ENCODE data around the gene SPDYE1. TPM values are rescaled to one million over a fixed set of nuclear protein-coding genes. Genes with fewer than 3 reads are reported as not detected.

Gene SPDYE1
- total RNA-seq, 1 experiment from 2014 or later = not detected

DNA sequence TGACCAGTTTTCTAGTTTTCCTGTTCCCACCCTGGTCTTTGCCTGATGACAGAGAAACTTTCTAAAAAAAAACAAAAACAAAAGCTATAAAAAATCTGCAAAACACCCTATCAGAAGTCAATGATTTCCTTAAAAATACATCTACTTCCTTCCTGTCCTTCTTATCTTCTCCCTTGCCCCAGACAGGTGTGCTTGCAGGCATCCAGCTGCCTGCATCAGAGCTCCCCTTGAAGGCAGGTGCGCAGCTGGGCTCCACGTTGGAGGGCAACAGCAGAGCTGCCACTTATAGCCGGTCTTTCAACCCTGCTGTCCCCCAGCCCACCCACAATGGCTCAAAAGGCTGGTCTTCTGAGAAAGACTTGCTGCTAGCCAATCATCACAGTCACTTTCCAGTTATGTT, 41.7 kb upstream of the SPDYE1 start:
- POLR2A ChIA-PET = no interaction called here
- CTCF ChIA-PET = no interaction called here
- Mint-ChIP-seq H3K4me3 (no peak overlapping the region), H3K4me1 (peaks cover 9% of the 10 kb centered on the region), H3K27me3 (ENCODE audit: low read depth) (no peaks in the 10 kb centered on the region; the same call in 1 of the 2 replicates), H3K9me3 (peaks cover 17% of the 10 kb centered on the region), H3K36me3 (peaks cover 7% of the 10 kb centered on the region), H3K27ac (no peak overlapping the region)
- no peak for TF ChIP-seq ZNF416 (CRISPR knock-in tag; IDR thresholded peaks at IDR 0.05)
- TF ChIP-seq, protein P1, sequence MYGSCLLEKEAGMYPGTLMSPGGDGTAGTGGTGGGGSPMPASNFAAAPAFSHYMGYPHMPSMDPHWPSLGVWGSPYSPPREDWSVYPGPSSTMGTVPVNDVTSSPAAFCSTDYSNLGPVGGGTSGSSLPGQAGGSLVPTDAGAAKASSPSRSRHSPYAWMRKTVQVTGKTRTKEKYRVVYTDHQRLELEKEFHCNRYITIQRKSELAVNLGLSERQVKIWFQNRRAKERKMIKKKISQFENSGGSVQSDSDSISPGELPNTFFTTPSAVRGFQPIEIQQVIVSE (CRISPR knock-in tag; IDR thresholded peaks at IDR 0.05; ENCODE audit: borderline replicate concordance) = no peak
- no peak for TF ChIP-seq MXD4 (CRISPR knock-in tag; IDR thresholded peaks at IDR 0.05; ENCODE audit: borderline replicate concordance)
- TF ChIP-seq, protein P2, sequence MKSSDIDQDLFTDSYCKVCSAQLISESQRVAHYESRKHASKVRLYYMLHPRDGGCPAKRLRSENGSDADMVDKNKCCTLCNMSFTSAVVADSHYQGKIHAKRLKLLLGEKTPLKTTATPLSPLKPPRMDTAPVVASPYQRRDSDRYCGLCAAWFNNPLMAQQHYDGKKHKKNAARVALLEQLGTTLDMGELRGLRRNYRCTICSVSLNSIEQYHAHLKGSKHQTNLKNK (CRISPR knock-in tag; IDR thresholded peaks at IDR 0.05) = no peak
- TF ChIP-seq, protein P3, sequence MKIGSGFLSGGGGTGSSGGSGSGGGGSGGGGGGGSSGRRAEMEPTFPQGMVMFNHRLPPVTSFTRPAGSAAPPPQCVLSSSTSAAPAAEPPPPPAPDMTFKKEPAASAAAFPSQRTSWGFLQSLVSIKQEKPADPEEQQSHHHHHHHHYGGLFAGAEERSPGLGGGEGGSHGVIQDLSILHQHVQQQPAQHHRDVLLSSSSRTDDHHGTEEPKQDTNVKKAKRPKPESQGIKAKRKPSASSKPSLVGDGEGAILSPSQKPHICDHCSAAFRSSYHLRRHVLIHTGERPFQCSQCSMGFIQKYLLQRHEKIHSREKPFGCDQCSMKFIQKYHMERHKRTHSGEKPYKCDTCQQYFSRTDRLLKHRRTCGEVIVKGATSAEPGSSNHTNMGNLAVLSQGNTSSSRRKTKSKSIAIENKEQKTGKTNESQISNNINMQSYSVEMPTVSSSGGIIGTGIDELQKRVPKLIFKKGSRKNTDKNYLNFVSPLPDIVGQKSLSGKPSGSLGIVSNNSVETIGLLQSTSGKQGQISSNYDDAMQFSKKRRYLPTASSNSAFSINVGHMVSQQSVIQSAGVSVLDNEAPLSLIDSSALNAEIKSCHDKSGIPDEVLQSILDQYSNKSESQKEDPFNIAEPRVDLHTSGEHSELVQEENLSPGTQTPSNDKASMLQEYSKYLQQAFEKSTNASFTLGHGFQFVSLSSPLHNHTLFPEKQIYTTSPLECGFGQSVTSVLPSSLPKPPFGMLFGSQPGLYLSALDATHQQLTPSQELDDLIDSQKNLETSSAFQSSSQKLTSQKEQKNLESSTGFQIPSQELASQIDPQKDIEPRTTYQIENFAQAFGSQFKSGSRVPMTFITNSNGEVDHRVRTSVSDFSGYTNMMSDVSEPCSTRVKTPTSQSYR (CRISPR knock-in tag; IDR thresholded peaks at IDR 0.05) = no peak
- TF ChIP-seq FOXJ3 (CRISPR knock-in tag; IDR thresholded peaks at IDR 0.05; ENCODE audit: borderline replicate concordance) = no peak
- no peak for TF ChIP-seq ZNF138 (CRISPR knock-in tag; conservative IDR thresholded peaks at IDR 0.05)
- no peak for TF ChIP-seq GTF2I (CRISPR knock-in tag; conservative IDR thresholded peaks at IDR 0.05)
- TF ChIP-seq GABPB1 (CRISPR knock-in tag; IDR thresholded peaks at IDR 0.05) = no peak
- TF ChIP-seq, protein P4, sequence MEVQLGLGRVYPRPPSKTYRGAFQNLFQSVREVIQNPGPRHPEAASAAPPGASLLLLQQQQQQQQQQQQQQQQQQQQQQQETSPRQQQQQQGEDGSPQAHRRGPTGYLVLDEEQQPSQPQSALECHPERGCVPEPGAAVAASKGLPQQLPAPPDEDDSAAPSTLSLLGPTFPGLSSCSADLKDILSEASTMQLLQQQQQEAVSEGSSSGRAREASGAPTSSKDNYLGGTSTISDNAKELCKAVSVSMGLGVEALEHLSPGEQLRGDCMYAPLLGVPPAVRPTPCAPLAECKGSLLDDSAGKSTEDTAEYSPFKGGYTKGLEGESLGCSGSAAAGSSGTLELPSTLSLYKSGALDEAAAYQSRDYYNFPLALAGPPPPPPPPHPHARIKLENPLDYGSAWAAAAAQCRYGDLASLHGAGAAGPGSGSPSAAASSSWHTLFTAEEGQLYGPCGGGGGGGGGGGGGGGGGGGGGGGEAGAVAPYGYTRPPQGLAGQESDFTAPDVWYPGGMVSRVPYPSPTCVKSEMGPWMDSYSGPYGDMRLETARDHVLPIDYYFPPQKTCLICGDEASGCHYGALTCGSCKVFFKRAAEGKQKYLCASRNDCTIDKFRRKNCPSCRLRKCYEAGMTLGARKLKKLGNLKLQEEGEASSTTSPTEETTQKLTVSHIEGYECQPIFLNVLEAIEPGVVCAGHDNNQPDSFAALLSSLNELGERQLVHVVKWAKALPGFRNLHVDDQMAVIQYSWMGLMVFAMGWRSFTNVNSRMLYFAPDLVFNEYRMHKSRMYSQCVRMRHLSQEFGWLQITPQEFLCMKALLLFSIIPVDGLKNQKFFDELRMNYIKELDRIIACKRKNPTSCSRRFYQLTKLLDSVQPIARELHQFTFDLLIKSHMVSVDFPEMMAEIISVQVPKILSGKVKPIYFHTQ (CRISPR knock-in tag; IDR thresholded peaks at IDR 0.05) = no peak
- no peak for TF ChIP-seq ZNF263 (CRISPR knock-in tag; IDR thresholded peaks at IDR 0.05; ENCODE audit: low read depth)
- no peak for TF ChIP-seq CBFB (CRISPR knock-in tag; IDR thresholded peaks at IDR 0.05; ENCODE audit: low read depth)
- TF ChIP-seq, protein P5, sequence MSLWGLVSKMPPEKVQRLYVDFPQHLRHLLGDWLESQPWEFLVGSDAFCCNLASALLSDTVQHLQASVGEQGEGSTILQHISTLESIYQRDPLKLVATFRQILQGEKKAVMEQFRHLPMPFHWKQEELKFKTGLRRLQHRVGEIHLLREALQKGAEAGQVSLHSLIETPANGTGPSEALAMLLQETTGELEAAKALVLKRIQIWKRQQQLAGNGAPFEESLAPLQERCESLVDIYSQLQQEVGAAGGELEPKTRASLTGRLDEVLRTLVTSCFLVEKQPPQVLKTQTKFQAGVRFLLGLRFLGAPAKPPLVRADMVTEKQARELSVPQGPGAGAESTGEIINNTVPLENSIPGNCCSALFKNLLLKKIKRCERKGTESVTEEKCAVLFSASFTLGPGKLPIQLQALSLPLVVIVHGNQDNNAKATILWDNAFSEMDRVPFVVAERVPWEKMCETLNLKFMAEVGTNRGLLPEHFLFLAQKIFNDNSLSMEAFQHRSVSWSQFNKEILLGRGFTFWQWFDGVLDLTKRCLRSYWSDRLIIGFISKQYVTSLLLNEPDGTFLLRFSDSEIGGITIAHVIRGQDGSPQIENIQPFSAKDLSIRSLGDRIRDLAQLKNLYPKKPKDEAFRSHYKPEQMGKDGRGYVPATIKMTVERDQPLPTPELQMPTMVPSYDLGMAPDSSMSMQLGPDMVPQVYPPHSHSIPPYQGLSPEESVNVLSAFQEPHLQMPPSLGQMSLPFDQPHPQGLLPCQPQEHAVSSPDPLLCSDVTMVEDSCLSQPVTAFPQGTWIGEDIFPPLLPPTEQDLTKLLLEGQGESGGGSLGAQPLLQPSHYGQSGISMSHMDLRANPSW (CRISPR knock-in tag; conservative IDR thresholded peaks at IDR 0.05; ENCODE audit: low read depth) = no peak
- no peak for TF ChIP-seq GRHL2 (CRISPR knock-in tag; IDR thresholded peaks at IDR 0.05; ENCODE audit: insufficient replicate concordance, severe bottlenecking)
- ATAC-seq (no peak), DNase-seq (ENCODE audit: low spot score) (no peak)

DNA sequence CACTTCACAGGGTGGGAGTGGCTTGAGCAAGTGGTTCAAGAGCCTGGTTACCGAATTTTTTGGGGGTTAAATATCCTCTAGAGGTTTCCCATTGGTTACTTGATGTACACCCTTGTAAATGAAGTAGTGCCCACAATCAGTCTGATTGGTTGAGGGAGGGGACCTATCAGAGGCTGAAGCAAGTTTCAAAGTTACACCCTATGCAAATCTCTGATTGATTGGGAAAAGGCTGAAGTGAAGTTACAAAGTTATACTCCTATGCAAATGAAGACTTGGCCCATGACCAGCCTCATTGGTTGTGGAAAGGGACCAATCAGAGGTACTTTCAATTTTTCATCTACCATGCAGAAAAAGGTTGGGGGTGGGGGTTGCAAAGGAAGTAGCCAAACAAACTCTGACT, 36.8 kb upstream of the SPDYE1 start:
- ChIA-PET CTCF (no interaction called here), POLR2A (no interaction called here)
- peaks cover 7% of the 10 kb centered on the region for H3K36me3 Mint-ChIP-seq
- no peak overlapping the region for H3K4me3 Mint-ChIP-seq
- ATAC-seq (no peak), DNase-seq (ENCODE audit: low spot score) (no peak)
- peaks cover 17% of the 10 kb centered on the region for H3K9me3 Mint-ChIP-seq
- H3K27ac Mint-ChIP-seq = no peak overlapping the region
- no peaks in the 10 kb centered on the region for H3K4me1 Mint-ChIP-seq
- no peaks in the 10 kb centered on the region for H3K27me3 Mint-ChIP-seq (ENCODE audit: low read depth)
- TF ChIP-seq FOXP1 (CRISPR knock-in tag; IDR thresholded peaks at IDR 0.05; ENCODE audit: borderline replicate concordance) = no peak
- TF ChIP-seq, protein P6, sequence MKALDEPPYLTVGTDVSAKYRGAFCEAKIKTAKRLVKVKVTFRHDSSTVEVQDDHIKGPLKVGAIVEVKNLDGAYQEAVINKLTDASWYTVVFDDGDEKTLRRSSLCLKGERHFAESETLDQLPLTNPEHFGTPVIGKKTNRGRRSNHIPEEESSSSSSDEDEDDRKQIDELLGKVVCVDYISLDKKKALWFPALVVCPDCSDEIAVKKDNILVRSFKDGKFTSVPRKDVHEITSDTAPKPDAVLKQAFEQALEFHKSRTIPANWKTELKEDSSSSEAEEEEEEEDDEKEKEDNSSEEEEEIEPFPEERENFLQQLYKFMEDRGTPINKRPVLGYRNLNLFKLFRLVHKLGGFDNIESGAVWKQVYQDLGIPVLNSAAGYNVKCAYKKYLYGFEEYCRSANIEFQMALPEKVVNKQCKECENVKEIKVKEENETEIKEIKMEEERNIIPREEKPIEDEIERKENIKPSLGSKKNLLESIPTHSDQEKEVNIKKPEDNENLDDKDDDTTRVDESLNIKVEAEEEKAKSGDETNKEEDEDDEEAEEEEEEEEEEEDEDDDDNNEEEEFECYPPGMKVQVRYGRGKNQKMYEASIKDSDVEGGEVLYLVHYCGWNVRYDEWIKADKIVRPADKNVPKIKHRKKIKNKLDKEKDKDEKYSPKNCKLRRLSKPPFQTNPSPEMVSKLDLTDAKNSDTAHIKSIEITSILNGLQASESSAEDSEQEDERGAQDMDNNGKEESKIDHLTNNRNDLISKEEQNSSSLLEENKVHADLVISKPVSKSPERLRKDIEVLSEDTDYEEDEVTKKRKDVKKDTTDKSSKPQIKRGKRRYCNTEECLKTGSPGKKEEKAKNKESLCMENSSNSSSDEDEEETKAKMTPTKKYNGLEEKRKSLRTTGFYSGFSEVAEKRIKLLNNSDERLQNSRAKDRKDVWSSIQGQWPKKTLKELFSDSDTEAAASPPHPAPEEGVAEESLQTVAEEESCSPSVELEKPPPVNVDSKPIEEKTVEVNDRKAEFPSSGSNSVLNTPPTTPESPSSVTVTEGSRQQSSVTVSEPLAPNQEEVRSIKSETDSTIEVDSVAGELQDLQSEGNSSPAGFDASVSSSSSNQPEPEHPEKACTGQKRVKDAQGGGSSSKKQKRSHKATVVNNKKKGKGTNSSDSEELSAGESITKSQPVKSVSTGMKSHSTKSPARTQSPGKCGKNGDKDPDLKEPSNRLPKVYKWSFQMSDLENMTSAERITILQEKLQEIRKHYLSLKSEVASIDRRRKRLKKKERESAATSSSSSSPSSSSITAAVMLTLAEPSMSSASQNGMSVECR (CRISPR knock-in tag; IDR thresholded peaks at IDR 0.05; ENCODE audit: borderline replicate concordance) = no peak
- TF ChIP-seq, protein P7, sequence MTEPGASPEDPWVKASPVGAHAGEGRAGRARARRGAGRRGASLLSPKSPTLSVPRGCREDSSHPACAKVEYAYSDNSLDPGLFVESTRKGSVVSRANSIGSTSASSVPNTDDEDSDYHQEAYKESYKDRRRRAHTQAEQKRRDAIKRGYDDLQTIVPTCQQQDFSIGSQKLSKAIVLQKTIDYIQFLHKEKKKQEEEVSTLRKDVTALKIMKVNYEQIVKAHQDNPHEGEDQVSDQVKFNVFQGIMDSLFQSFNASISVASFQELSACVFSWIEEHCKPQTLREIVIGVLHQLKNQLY (CRISPR knock-in tag; IDR thresholded peaks at IDR 0.05) = no peak
- TF ChIP-seq, protein P1 (CRISPR knock-in tag; IDR thresholded peaks at IDR 0.05; ENCODE audit: borderline replicate concordance) = no peak
- TF ChIP-seq ATF1 (CRISPR knock-in tag; IDR thresholded peaks at IDR 0.05) = no peak
- TF ChIP-seq EMX1 (CRISPR knock-in tag; IDR thresholded peaks at IDR 0.05) = no peak
